RWPE2 (cell line): ENCODE data around the gene DNAJC11.
"Not testable (repeated sequence)": the region's sequence is repeated elsewhere in the genome, so short reads cannot be mapped to it uniquely, and the experiment has no call there.

Experiments
- ATAC-seq: fragments of 200-7000 bp; cut with Tn5 transposase; 3 replicates; pipeline ENCODE4 v1.9.1; 2021; ENCODE audit warnings: low read depth
- DNase-seq: peaks from one replicate; pipeline ENCODE4 v3.0.0-alpha.2; 2020; ENCODE audit warnings: low spot score
- H3K27ac ChIP-seq: fragments of 450-650 bp; 2 replicates; pipeline ENCODE4 v1.5.1; 2017; ENCODE audit warnings: mild to moderate bottlenecking; ENCODE audit not compliant: poor library complexity, severe bottlenecking
- H3K27me3 ChIP-seq: fragments of 250-450 bp; sonication (Bioruptor Pico); 2 replicates; pipeline ENCODE4 v1.5.1; 2021; ENCODE audit warnings: mild to moderate bottlenecking, moderate library complexity; ENCODE audit not compliant: insufficient read depth, poor library complexity, severe bottlenecking
- H3K36me3 ChIP-seq: fragments of 250-450 bp; sonication (Bioruptor Pico); 2 replicates; pipeline ENCODE4 v1.5.1; 2020; ENCODE audit warnings: low read depth, mild to moderate bottlenecking, moderate library complexity
- H3K4me1 ChIP-seq: fragments of 250-450 bp; sonication (Bioruptor Pico); 2 replicates; pipeline ENCODE4 v1.5.1; 2021; ENCODE audit warnings: mild to moderate bottlenecking, moderate library complexity; ENCODE audit not compliant: insufficient read depth, poor library complexity, severe bottlenecking
- H3K4me3 ChIP-seq: fragments of 250-450 bp; sonication (Bioruptor Pico); 2 replicates; pipeline ENCODE4 v1.5.1; 2021; ENCODE audit warnings: mild to moderate bottlenecking, moderate library complexity; ENCODE audit not compliant: severe bottlenecking
- H3K9me3 ChIP-seq: fragments of 250-450 bp; sonication (Bioruptor Pico); 2 replicates; pipeline ENCODE4 v1.5.1; 2021; ENCODE audit warnings: mild to moderate bottlenecking, moderate library complexity; ENCODE audit not compliant: severe bottlenecking
- CTCF ChIP-seq: fragments of 450-650 bp; IDR thresholded peaks from one replicate; pipeline ENCODE4 v1.5.1; 2017; ENCODE audit warnings: mild to moderate bottlenecking, moderate library complexity; ENCODE audit not compliant: poor library complexity, severe bottlenecking

The DNAJC11 gene

GRCh38 chr1:6646499-6647148 is 55.0 kb downstream of the DNAJC11 start:
- Histone ChIP-seq H3K36me3 (peaks cover 33% of the 10 kb centered on the region), H3K4me3 (no peak overlapping the region), H3K27me3 (no peaks in the 10 kb centered on the region), H3K27ac (no peak overlapping the region), H3K4me1 (no peaks in the 10 kb centered on the region), H3K9me3 (no peaks in the 10 kb centered on the region)
- DNase-seq (no peak), ATAC-seq (0 out of 3 replicates have a peak, but pooled peaks have one; percentile 21)
- TF ChIP-seq CTCF, result peak; percentile 63

GRCh38 chr1:6645018-6645417 is 56.6 kb downstream of the DNAJC11 start:
- H3K4me1 ChIP-seq, result no peaks in the 10 kb centered on the region
- H3K9me3 ChIP-seq, result no peaks in the 10 kb centered on the region
- no peak overlapping the region for H3K27ac ChIP-seq
- no peaks in the 10 kb centered on the region for H3K27me3 ChIP-seq
- ATAC-seq, result no peak
- TF ChIP-seq CTCF, result no peak
- no peak for DNase-seq
- H3K36me3 ChIP-seq, result peaks cover 32% of the 10 kb centered on the region
- H3K4me3 ChIP-seq, result no peak overlapping the region

GRCh38 chr1:6640867-6641266 is 60.7 kb downstream of the DNAJC11 start:
- H3K4me3 ChIP-seq, DNase-seq, H3K9me3 ChIP-seq, H3K27me3 ChIP-seq, H3K4me1 ChIP-seq, H3K27ac ChIP-seq, ATAC-seq: not testable (repeated sequence)
- peaks cover 68% of the 10 kb centered on the region for H3K36me3 ChIP-seq

- TF ChIP-seq CTCF, result no peak
- Histone ChIP-seq H3K36me3 (peaks cover 75% of the 10 kb centered on the region), H3K9me3 (no peaks in the 10 kb centered on the region), H3K27me3 (no peaks in the 10 kb centered on the region), H3K27ac (no peak overlapping the region), H3K4me1 (no peaks in the 10 kb centered on the region), H3K4me3 (no peak overlapping the region)
- ATAC-seq, result no peak
- no peak for DNase-seq
These were observed 63.4 kb downstream of the DNAJC11 start for GRCh38 chr1:6638226-6638625.

GRCh38 chr1:6637770-6638169 is 63.8 kb downstream of the DNAJC11 start:
- H3K36me3 ChIP-seq, result peaks cover 77% of the 10 kb centered on the region

GRCh38 chr1:6636778-6637177 is 64.8 kb downstream of the DNAJC11 start:
- H3K9me3 ChIP-seq, H3K27ac ChIP-seq, H3K27me3 ChIP-seq, H3K4me1 ChIP-seq, DNase-seq, H3K4me3 ChIP-seq, ATAC-seq: not testable (repeated sequence)
- H3K36me3 ChIP-seq, result peaks cover 74% of the 10 kb centered on the region

More at GRCh38 chr1:6637770-6638169, 63.8 kb downstream of the DNAJC11 start:
- TF ChIP-seq CTCF, result no peak
- Histone ChIP-seq H3K9me3 (no peaks in the 10 kb centered on the region), H3K4me1 (no peaks in the 10 kb centered on the region), H3K4me3 (no peak overlapping the region), H3K27ac (no peak overlapping the region), H3K27me3 (no peaks in the 10 kb centered on the region)
- DNase-seq, result no peak
- ATAC-seq, result no peak
